Osteocyte (in vitro differentiated cells): ENCODE data around the gene TASL. TPM values are rescaled to one million over a fixed set of nuclear protein-coding genes. Genes with fewer than 3 reads are reported as not detected.

Experiments used
- DNase-seq: peaks from one replicate; pipeline ENCODE4 v3.0.0; 2021; ENCODE audit warnings: mixed read lengths; ENCODE audit not compliant: unreplicated experiment; ENCODE audit errors: extremely low spot score
- H3K27ac Mint-ChIP-seq: one replicate; pipeline ENCODE4 v1.8.0; 2021; ENCODE audit warnings: mild to moderate bottlenecking, mixed read lengths; ENCODE audit not compliant: unreplicated experiment
- H3K27me3 Mint-ChIP-seq: one replicate; pipeline ENCODE4 v1.8.0; 2021; ENCODE audit warnings: mixed read lengths; ENCODE audit not compliant: unreplicated experiment
- H3K36me3 Mint-ChIP-seq: one replicate; pipeline ENCODE4 v1.8.0; 2021; ENCODE audit warnings: mixed read lengths; ENCODE audit not compliant: unreplicated experiment
- H3K4me1 Mint-ChIP-seq: one replicate; pipeline ENCODE4 v1.8.0; 2021; ENCODE audit warnings: mixed read lengths; ENCODE audit not compliant: unreplicated experiment
- H3K4me3 Mint-ChIP-seq: one replicate; pipeline ENCODE4 v1.8.0; 2021; ENCODE audit warnings: mild to moderate bottlenecking, moderate library complexity, mixed read lengths; ENCODE audit not compliant: unreplicated experiment
- H3K9me3 Mint-ChIP-seq: one replicate; pipeline ENCODE4 v1.8.0; 2021; ENCODE audit warnings: mixed read lengths; ENCODE audit not compliant: unreplicated experiment
- total RNA-seq: library from RNA; stranded (reverse); gene quantifications from 2 replicates; pipeline ENCODE4 v1.2.1, GENCODE V29; 2021
- TF ChIP-seq, protein P1 (sequence below): fragments of 200-600 bp; sonication (generic); IDR thresholded peaks from 2 replicates; pipeline ENCODE4 v1.5.0; 2021; ENCODE audit warnings: antibody characterized with exemption, mild to moderate bottlenecking, moderate library complexity

TASL gene
- total RNA-seq, 1 donor from 2014 or later = not detected

- no peak overlapping the region for H3K27ac Mint-ChIP-seq
- no peaks in the 10 kb centered on the region for H3K9me3 Mint-ChIP-seq
- DNase-seq = no peak
- peaks cover 13% of the 10 kb centered on the region for H3K27me3 Mint-ChIP-seq
- TF ChIP-seq, protein P1, sequence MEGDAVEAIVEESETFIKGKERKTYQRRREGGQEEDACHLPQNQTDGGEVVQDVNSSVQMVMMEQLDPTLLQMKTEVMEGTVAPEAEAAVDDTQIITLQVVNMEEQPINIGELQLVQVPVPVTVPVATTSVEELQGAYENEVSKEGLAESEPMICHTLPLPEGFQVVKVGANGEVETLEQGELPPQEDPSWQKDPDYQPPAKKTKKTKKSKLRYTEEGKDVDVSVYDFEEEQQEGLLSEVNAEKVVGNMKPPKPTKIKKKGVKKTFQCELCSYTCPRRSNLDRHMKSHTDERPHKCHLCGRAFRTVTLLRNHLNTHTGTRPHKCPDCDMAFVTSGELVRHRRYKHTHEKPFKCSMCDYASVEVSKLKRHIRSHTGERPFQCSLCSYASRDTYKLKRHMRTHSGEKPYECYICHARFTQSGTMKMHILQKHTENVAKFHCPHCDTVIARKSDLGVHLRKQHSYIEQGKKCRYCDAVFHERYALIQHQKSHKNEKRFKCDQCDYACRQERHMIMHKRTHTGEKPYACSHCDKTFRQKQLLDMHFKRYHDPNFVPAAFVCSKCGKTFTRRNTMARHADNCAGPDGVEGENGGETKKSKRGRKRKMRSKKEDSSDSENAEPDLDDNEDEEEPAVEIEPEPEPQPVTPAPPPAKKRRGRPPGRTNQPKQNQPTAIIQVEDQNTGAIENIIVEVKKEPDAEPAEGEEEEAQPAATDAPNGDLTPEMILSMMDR = no peak
- H3K4me3 Mint-ChIP-seq = no peak overlapping the region
- H3K4me1 Mint-ChIP-seq = no peaks in the 10 kb centered on the region
- no peaks in the 10 kb centered on the region for H3K36me3 Mint-ChIP-seq
Observed at GRCh38 chrX:30590368-30590767, 12.8 kb upstream of the TASL start.

- peaks cover 9% of the 10 kb centered on the region for H3K27me3 Mint-ChIP-seq
- TF ChIP-seq, protein P1 = no peak
- DNase-seq = no peak
- no peak overlapping the region for H3K27ac Mint-ChIP-seq
- H3K36me3 Mint-ChIP-seq = no peaks in the 10 kb centered on the region
- no peaks in the 10 kb centered on the region for H3K4me1 Mint-ChIP-seq
- no peaks in the 10 kb centered on the region for H3K9me3 Mint-ChIP-seq
- H3K4me3 Mint-ChIP-seq = no peak overlapping the region
Observed at GRCh38 chrX:30589146-30589888, 11.8 kb upstream of the TASL start.

GRCh38 chrX:30586516-30586915 lies 8.9 kb upstream of the TASL start:
- H3K27ac Mint-ChIP-seq = no peak overlapping the region
- no peak overlapping the region for H3K4me3 Mint-ChIP-seq
- TF ChIP-seq, protein P1 = no peak
- no peaks in the 10 kb centered on the region for H3K9me3 Mint-ChIP-seq
- H3K36me3 Mint-ChIP-seq = no peaks in the 10 kb centered on the region
- H3K4me1 Mint-ChIP-seq = no peaks in the 10 kb centered on the region
- DNase-seq = no peak
- peaks cover 7% of the 10 kb centered on the region for H3K27me3 Mint-ChIP-seq

DNA sequence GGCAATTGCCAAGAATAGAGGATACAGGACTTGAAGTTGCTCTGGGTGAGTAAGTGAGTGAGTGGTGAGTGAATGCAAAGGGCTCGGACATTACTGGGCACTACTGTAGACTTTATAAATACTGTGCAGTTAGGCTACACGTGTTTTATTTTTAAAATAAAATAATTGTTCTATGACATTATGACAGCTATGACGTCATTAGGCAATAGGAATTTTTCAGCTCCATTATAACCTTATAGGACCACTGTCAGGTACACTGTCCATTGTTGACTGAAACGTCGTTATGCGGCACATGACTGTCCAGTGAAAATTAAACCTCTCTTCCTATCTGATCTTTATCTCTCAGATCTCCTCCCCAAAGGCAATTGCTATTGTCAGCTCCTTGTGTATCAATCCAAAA lies 5.1 kb upstream of the TASL start:
- Mint-ChIP-seq H3K4me3 (no peak overlapping the region), H3K9me3 (no peaks in the 10 kb centered on the region), H3K36me3 (no peaks in the 10 kb centered on the region), H3K27me3 (no peaks in the 10 kb centered on the region), H3K4me1 (no peaks in the 10 kb centered on the region), H3K27ac (no peak overlapping the region)
- no peak for DNase-seq
- TF ChIP-seq, protein P1 = no peak

GRCh38 chrX:30580641-30581040 lies 3.1 kb upstream of the TASL start:
- no peak for DNase-seq

More at GRCh38 chrX:30580641-30581040, 3.1 kb upstream of the TASL start:
- H3K4me3 Mint-ChIP-seq = no peak overlapping the region
- TF ChIP-seq, protein P1 = no peak
- no peak overlapping the region for H3K27ac Mint-ChIP-seq
- peaks cover 2% of the 10 kb centered on the region for H3K27me3 Mint-ChIP-seq
- no peaks in the 10 kb centered on the region for H3K9me3 Mint-ChIP-seq
- no peaks in the 10 kb centered on the region for H3K36me3 Mint-ChIP-seq
- H3K4me1 Mint-ChIP-seq = no peaks in the 10 kb centered on the region
